ENCODE data around the gene SCARB1. TPM values are rescaled to one million over a fixed set of nuclear protein-coding genes. Genes with fewer than 3 reads are reported as not detected.

Gene SCARB1
- total RNA-seq, 4 donors from 2014 or later, result 33.7 to 252 (median 43.6) TPM

DNA sequence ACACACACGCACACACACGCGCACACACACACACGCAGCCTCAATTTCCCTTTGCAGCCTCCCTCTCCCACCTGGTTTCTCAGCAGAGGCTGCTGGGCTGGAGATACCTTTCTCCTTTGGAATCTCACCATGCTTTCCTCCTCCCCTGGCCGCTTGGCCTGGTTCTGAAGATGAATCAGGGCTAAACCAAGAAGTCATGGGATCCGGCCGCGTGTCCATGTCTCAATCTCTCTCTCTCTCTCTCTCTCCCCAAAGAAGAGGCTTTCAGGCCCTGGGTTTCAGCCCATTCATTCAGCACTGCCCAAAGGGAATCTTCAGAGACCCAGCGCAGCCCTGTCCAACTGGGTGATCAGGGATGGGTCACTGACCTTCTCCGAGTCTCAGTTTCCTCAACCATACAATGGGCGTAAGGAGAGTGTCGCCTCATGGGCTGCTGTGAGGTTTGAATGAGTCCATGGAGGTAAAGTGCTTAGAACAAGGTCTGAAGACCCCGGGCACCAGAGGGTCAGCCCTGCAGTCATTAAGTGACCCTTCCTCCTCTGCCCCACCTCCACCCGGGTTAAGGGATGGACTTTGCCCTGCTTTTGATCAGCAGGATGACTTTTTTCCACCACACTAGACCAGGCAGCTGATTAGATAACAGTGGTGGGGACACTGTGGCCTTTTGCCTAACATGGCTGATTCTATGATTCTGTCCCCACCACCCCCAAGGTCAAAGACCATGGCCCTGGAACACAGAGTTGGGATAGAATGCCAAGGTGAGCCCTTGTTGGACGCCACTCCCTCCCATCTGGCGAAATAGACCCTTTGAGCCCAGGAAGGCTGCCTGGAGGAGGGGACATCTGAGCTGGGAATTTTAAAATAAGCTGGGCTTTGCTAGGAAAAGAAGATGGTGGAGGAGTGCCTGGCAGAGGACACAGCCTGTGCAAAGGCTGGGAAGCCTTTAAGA lies 42.1 kb downstream of the SCARB1 start:
- in situ Hi-C loops (cut with MboI; ENCODE audit: low pct_ligation_motif_present in 1 of 4, low pct_unique_long_range_greater_than_20kb in 1 of 4, low sequenced_read_pairs in 3 of 4) (no loop called here), intact Hi-C loops (cut with DNase I; ENCODE audit: low total_unique reads) (no loop called here)
- TF ChIP-seq, protein P1, sequence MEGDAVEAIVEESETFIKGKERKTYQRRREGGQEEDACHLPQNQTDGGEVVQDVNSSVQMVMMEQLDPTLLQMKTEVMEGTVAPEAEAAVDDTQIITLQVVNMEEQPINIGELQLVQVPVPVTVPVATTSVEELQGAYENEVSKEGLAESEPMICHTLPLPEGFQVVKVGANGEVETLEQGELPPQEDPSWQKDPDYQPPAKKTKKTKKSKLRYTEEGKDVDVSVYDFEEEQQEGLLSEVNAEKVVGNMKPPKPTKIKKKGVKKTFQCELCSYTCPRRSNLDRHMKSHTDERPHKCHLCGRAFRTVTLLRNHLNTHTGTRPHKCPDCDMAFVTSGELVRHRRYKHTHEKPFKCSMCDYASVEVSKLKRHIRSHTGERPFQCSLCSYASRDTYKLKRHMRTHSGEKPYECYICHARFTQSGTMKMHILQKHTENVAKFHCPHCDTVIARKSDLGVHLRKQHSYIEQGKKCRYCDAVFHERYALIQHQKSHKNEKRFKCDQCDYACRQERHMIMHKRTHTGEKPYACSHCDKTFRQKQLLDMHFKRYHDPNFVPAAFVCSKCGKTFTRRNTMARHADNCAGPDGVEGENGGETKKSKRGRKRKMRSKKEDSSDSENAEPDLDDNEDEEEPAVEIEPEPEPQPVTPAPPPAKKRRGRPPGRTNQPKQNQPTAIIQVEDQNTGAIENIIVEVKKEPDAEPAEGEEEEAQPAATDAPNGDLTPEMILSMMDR (IDR thresholded peaks at IDR 0.05), result no peak
- TF ChIP-seq POLR2A (IDR thresholded peaks at IDR 0.05) (no peak), EP300 (IDR thresholded peaks at IDR 0.05; ENCODE audit: low read depth) (no peak), POLR2AphosphoS5 (IDR thresholded peaks at IDR 0.05) (no peak)
- H3K27me3 ChIP-seq, result no peaks in the 10 kb centered on the region
- no peaks in the 10 kb centered on the region for H3K4me1 ChIP-seq
- no peaks in the 10 kb centered on the region for H3K36me3 ChIP-seq
- 88 to 89% methylated on average over 8 to 16 of the region's 16 CpGs for WGBS, 2 donors (ENCODE audit: low coverage in 1 of 2)
- H3K9me3 ChIP-seq, result no peaks in the 10 kb centered on the region
- no peak for DNase-seq
- H3K4me3 ChIP-seq, result no peak overlapping the region
- no peak overlapping the region for H3K27ac ChIP-seq

DNA sequence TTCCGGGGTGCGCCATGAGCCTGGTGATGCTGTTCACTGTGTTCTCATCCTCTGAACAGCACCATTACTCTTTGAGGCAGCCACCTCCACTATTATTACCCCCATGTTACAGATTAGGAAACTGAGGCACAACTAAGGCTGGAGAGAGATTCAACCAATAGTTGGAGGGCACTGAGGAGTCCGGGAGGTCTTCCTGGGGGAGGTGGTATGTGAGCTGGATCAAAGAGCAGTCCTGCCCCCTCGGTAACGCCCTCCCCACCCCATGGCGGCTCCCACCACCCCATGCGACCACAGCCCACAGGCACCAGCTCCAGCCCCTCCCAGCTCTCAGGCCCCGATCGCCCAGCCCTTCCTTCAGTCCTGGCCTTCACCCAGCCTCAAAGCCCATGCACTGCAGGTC lies 43.5 kb downstream of the SCARB1 start:
- DNase-seq, result no peak
- Histone ChIP-seq H3K4me3 (no peak overlapping the region), H3K27me3 (no peaks in the 10 kb centered on the region), H3K4me1 (no peaks in the 10 kb centered on the region), H3K9me3 (no peaks in the 10 kb centered on the region), H3K36me3 (no peaks in the 10 kb centered on the region), H3K27ac (no peak overlapping the region)
- WGBS, 2 donors (ENCODE audit: low coverage in 1 of 2), result 93% methylated on average over 9 of the region's 9 CpGs; no CpG with 5 or more reads in 1 of the 2 donors
- TF ChIP-seq EP300 (IDR thresholded peaks at IDR 0.05; ENCODE audit: low read depth) (no peak), POLR2A (IDR thresholded peaks at IDR 0.05) (no peak), POLR2AphosphoS5 (IDR thresholded peaks at IDR 0.05) (no peak)
- TF ChIP-seq, protein P1 (IDR thresholded peaks at IDR 0.05), result no peak
- intact Hi-C loops (cut with DNase I; ENCODE audit: low total_unique reads) (no loop called here), in situ Hi-C loops (cut with MboI; ENCODE audit: low pct_ligation_motif_present in 1 of 4, low pct_unique_long_range_greater_than_20kb in 1 of 4, low sequenced_read_pairs in 3 of 4) (no loop called here)

DNA sequence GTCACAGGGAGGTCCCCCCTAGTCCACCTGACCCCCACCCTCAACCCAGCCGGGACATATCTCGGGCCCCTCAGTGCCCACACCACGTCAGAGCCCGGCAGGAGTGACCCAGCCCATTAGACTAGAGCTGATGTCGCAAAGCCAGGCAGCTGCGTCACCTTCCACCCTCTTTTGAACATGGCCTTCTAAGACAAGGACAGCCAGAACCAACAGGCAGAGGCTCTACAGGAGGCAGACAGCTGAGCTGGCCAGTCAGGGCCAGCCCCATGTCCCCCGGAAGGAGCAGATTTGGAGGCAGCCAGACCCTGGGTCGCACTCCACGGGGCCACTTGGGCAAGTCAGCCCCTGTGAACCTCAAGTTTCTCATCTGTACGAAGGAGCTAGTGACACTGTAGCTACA lies 44.1 kb downstream of the SCARB1 start:
- no peak overlapping the region for H3K27ac ChIP-seq
- DNase-seq, result no peak
- no peaks in the 10 kb centered on the region for H3K4me1 ChIP-seq
- TF ChIP-seq, protein P1 (IDR thresholded peaks at IDR 0.05), result no peak
- in situ Hi-C loops (cut with MboI; ENCODE audit: low pct_ligation_motif_present in 1 of 4, low pct_unique_long_range_greater_than_20kb in 1 of 4, low sequenced_read_pairs in 3 of 4) (no loop called here), intact Hi-C loops (cut with DNase I; ENCODE audit: low total_unique reads) (no loop called here)
- no peaks in the 10 kb centered on the region for H3K27me3 ChIP-seq
- no peak overlapping the region for H3K4me3 ChIP-seq
- H3K9me3 ChIP-seq, result no peaks in the 10 kb centered on the region
- H3K36me3 ChIP-seq, result no peaks in the 10 kb centered on the region
- 97% methylated on average over 10 of the region's 10 CpGs; no CpG with 5 or more reads in 1 of the 2 donors for WGBS, 2 donors (ENCODE audit: low coverage in 1 of 2)

DNA sequence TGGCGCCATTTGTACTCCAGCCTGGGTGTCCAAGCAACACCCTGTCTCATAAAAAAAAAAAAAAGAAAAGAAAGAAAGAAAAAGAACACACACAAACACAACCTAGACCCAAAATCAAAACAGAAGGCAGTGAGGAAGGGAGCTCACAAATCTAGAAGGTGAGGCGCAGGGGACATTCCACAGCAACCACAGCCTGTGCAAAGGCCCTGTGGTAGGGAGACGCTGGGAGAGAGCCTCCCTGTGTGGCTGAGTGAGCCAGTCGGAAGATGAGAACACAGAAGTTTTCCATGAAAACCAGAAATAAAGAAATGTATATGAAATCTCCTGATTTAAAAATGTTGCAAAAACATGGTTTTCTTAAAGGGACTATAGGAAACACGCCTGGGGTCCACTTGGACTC lies 44.6 kb downstream of the SCARB1 start:
- no peak overlapping the region for H3K27ac ChIP-seq
- no peak for TF ChIP-seq EP300 (IDR thresholded peaks at IDR 0.05; ENCODE audit: low read depth)
- TF ChIP-seq, protein P1 (IDR thresholded peaks at IDR 0.05), result no peak
- TF ChIP-seq POLR2A (IDR thresholded peaks at IDR 0.05), result no peak
- no peak for TF ChIP-seq POLR2AphosphoS5 (IDR thresholded peaks at IDR 0.05)
- H3K4me1 ChIP-seq, result no peaks in the 10 kb centered on the region
- no peaks in the 10 kb centered on the region for H3K36me3 ChIP-seq
- DNase-seq, result no peak
- no peaks in the 10 kb centered on the region for H3K27me3 ChIP-seq
- in situ Hi-C loops (cut with MboI; ENCODE audit: low pct_ligation_motif_present in 1 of 4, low pct_unique_long_range_greater_than_20kb in 1 of 4, low sequenced_read_pairs in 3 of 4), result no loop called here
- no peaks in the 10 kb centered on the region for H3K9me3 ChIP-seq
- H3K4me3 ChIP-seq, result no peak overlapping the region
- 94 to 98% methylated on average over 4 to 5 of the region's 5 CpGs for WGBS, 2 donors (ENCODE audit: low coverage in 1 of 2)
- intact Hi-C loops (cut with DNase I; ENCODE audit: low total_unique reads), result no loop called here
